NCI-H146 (cell line): ENCODE results near the gene TMEM150C.
A peak's percentile ranks its signal among the peaks of the same experiment; 100 is the strongest.
"Not testable (repeated sequence)": the region's sequence is repeated elsewhere in the genome, so short reads cannot be mapped to it uniquely, and the experiment has no call there.

Experiments
- DNase-seq: peaks from one replicate; lab custom pipeline; 2025; lab: John Stamatoyannopoulos, UW

Gene TMEM150C

DNA sequence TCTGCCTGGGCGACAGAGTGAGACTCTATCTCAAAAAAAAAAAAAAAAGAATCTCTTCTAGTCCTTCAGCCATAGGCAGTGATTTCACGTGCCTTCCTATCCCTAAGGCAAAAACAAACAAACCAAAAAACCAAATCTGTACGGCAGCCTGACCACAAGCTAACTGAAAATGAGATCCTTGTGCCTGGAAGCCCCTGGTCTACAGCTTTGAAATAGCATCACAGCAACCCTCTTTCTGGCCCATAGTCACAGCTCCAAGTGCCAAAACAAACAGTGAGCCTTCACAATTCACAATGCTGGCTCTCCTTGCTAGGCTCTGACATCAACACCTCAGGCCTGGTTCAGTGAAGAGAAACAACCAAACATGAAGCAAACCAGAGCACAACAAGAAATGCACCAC, 46.1 kb downstream of the TMEM150C start:
- no peak for DNase-seq

DNA sequence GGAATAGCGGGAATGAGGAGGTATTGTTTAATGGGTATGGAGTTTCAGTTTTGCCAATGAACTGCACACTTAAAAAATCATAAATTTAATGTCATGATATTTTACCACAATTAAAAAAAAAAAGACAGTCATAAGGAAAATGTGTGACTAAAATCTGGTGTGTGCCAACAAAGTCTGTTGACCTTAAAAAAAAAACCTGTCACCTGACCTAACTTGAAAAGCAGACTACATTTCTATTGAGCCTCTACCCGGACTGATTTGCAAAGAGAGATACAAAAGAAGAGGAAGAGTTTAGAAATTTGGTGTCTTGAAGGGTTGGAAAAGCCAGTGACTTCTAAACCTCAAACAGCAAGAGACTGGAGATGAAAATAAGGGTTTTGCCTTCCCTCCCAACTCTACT, 48.4 kb downstream of the TMEM150C start:
- DNase-seq: no peak

DNA sequence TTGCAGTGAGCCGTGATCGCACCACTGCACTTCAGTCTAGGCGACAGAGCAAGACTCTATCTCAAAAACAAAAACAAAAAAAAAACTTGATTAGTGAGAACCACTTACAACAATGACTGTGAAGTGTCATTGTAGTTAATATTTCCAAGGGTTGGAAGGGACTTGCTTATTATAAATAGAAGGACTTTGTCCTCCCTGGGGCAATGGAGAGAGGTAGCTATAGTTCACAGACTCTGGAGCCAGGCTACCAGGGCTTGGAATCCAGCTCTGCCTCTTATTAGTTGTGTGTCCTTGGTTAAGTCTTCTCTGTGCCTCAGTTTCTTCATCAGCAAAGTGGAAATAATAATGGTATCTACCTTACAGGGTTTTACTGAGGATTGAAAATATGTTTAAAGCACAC, 51.6 kb downstream of the TMEM150C start:
- no peak for DNase-seq

DNA sequence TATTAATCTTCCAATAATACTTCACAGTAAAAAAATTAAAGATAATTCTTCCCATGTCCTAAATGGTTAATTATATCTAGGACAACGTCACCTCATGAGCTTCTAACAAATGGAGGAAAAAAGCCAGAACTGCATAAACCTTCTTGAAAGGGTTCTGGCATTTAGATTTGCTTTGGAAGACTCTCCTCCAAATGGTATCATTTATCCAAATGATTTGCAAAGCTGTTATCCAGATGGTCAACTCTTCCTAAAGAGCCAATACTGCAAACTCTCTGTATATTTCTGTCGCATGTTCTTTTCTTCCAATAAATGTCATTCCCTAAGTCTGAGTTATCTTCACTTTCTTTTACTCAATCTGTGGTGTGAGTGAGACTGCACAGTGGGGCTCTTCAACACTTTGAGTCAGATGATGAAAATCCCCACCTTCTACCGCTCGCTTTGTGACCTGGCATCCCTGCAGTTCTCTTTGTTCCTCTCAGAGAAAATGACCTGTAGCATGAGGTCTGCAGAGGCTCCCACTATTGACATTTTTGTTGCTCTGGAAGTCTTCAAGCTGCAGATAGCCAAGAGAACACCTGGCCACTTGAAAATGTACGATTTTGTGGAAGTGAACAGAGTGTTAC, 52.9 kb downstream of the TMEM150C start:
- DNase-seq: peak; percentile 90

DNA sequence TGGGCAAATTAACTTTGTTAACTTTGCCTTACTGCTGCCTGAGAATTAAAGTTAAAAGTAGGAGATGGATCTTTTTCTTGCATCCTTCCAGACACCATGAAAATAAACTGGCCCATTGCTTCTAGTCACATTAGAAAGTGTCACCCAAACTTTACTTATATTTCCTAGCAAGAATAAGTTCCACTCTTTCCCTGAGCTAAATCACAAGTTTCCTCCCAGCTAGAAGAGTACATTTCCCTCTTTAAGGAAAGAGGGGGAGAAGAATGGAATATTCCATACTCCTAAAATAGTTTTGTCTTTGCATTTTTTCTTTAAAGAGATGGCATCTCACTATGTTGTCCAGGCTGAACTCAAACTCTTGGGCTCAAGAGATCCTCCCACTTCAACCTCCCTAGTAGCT, 53.8 kb downstream of the TMEM150C start:
- no peak for DNase-seq

DNA sequence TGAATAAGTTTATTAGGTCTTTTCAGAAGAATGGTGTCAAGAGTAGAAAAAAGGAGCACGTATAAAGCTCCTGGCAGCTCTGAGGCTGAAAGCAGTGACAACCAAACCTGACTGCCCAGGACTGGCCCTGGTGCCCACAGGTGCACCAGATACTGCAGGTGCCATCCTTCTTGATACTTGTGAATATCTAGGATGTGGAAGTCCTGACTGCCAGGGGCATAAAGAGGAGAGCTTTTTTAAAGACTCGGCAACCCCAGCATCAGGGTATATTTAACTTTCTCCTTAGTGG, 60.7 kb downstream of the TMEM150C start:
- DNase-seq: no peak

DNA sequence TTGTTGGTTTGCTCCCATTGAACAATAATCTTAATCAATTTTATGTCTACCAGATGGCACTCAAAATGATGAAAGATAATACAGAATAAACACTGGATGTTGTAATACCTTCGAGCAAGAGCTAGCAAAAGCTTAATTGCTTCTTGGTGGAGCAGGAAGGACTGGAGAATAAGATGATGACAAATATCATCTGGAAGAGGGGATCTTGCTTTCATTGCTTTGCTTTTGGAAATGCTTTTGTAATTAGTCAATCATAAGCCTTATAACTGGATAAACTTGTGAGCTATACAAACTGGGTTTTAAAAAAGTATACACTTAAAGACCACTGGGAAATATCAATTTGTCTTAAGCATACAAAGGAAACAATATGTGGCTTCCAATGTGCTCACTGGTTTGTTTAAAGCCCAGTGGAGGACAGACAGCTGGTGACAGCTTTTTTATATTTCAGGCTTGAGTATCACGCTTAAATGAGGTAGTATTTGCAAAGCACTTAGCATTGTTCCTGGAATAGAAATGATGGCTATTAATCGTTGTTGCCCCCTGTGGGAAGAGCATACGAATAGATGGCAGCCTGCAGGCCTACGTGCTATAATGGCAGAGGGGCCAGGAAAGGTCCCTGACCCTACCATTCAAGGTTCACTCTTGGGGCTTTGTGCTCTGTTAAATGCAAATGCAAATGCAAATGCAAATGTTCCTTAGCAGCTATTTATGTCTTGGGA, 61.2 kb downstream of the TMEM150C start:
- peak; percentile 97 for DNase-seq

DNA sequence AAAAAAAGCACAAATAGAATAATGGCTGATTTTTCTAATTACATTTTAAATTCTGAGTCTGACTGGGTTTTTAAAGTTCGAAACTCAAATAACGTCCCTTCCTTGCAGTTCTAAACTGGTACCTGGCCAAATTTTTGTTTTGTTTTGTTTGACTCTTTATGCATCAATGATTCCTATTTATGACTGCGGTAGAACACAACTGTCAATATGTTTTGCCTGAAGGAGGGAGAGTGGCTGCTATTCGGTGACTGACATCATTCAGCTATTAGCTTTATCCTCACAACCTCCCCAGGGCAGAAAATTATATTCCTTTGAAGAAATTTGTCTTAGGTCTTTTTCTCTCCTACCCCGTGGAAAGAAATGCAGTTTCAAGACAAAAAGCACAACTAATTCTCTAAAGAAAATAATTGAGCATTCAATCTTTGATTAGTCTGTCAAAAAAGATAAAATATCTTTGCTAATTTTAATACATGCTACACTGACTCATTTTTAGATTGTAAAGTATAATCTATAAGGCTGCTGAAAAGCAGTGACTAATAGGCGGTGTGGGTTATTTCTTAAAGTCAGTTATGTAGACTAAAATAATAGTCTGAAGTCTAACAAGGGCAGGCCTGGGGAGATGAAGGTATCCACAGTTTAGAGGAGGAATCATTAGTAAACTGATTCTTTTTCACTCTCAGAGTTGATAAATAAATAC, 61.9 kb downstream of the TMEM150C start:
- DNase-seq: peak; percentile 62

DNA sequence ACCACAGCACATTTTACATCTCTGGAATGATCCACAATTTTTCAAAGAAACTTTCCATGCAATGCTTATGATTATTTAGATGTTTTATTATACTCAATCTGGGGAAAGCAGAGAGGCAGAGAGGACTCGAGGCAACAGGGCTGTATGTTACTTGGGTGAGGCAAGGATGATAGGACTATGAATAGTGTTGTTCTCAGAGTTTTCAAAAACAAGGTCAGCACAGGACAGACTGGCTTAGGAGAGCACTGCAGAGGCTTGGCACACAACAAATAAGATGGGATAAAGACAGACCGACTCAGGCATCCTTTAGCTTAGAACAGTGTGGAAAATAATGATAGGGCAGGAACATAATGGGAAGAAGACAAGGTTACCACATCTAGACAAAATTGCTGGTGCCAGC, 65.4 kb downstream of the TMEM150C start:
- no peak for DNase-seq

DNA sequence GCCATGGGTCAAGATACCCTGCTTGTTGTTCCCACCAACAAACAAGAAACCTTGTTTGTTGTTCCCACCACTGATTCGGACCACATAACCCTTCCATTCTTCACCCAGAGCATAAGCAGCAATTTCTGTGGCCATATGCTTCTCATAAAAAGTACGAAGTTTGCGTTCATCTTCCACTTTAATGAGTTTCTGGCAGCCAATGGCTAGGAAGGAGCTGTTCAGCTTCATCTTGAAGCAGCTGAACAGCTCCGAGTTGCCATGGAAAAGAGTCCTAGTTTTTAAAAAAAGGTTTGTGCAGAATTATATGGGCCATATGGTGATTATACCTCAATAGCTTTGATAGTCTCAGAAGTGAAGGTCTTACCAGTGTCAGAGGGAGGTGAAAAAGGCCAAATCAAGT, 66.1 kb downstream of the TMEM150C start:
- DNase-seq: no peak

DNA sequence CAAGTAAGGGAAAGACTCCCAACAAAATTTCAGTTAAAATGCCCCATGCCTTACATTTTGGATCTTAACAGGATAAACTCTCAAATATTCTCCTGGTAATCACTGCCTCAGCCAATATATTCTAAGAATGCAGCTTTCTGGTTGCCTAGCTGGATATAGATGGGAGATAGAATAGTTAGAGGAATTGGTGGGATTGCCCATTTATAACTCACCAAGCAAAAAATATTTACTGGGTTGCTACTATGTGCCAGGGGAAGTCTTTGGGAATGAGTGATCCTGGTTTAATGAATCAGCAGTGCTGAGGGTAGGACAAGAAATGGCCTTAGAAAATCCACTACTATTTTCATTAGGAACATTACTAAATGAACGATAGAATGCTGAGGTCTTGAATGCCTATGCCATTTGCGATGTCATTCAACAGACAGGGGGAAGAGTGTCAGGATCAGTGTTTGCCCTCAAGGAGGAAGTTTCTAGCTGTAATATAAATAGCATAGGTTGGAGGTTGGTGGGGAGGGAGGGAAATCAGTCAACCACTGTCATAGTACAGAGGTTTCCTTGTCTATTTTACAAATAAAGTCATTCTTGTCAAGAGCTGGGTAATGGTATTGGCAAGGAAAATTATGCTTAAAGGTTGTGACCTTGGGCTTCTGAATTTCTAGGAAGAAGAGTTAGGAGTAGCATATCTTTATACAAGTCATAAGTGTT, 67.9 kb downstream of the TMEM150C start:
- no peak for DNase-seq

DNA sequence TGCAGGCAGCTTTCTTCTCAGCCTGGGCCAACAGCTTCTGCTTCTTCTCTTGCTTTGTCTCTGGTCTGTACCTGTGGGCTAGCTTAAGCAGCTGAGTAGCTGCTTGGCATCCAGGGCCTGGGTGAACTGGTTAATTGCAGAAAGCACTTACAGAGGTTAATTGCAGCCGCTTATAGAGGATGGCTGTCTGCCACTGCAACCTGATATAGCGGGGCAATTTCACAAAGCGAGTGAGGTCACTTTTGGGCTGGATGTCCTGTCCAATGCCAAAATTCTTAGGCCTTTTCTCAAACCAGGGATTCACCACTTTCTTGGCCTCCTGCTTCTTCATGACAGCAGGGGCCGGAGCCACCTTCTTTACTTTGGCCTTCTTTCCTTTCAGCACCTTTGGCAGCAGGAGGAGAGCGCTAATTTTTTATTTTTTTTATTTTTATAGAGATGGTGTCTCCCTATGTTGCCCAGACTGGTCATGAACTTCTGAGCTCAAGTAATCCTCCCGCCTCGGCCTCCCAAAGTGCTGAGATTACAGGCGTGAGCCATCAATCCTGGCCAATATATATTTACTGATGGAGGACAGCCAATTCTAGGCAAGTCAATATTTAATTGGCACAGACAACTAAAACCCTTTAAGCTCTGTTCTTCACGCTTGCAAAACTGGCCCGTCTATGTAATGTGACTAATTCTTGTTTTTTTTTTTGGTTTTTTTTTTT, 70.4 kb downstream of the TMEM150C start:
- peak; percentile 86 for DNase-seq

DNA sequence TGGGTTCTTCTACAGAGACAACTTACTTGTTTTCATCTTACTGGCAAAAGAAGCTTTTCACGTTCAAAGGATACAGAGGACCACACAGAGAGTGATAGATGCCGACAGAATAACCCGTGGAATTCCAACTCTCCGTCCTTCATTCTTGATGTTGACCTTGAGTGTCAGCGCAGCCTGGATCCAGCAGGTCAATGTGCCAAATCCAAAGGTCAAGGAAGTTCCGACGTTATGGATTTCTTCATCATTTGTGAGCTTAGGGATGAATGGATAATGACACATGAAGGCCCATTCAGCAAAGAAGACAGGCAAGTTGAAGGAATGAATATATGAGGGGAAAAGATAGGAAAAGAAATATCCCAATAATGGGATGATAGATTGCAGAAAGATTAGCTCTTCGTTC, 71.8 kb downstream of the TMEM150C start:
- DNase-seq: no peak

DNA sequence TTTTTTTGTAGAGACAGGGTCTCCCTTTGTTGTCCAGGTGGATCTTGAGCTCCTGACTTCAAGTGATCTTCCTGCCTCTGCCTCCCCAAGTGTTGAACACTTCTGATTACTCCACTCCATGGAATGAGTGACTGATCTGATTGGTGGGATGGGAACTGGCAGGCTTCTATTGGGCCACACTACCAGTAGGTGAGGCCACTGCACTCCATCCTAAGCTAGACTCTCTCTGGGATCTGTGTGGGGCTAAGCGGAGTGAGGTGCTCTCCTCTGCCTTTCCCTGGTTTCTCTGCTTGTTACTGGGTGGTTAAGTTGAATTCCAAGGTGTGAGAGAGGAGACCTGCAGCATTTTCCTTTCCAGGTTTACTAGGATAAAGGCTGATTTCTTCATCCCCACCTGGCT, 72.7 kb downstream of the TMEM150C start:
- DNase-seq: no peak

DNA sequence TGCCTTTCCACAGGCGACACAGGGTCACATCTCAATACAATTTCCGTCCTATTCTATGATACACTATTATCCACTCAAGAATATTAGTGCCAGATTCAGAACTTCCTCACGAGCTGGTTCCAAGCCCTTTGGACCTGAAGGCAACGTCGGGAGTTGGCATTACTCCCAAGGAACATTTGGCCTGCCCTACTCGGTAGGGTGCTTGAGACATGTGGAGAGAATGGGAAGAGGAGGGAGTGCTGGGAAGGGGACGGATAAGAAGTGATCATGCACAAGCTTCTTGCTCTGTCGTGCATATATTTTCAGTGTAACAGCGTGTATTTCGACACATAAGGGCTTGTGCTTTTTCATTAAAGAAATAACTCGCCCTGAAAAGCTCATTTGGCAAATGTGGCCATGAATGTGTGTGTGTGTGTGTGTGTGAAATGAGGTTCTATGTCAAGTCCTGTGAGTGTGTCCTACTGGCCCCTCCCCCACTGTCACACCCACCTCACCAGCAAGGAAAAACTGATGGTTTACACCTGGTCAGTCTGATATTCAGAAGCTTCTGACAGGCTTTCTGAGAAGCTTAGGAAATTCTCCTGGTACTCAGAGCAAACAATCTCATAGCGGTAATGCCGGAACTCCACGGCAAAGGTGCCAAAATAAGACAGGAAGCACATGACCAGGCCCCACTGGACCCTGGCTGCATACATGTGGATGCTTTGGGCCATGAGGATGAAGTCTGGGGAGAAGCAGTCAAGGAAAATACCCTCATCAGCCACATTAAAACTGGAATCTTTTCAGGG, 76.6 kb downstream of the TMEM150C start:
- DNase-seq: no peak

DNA sequence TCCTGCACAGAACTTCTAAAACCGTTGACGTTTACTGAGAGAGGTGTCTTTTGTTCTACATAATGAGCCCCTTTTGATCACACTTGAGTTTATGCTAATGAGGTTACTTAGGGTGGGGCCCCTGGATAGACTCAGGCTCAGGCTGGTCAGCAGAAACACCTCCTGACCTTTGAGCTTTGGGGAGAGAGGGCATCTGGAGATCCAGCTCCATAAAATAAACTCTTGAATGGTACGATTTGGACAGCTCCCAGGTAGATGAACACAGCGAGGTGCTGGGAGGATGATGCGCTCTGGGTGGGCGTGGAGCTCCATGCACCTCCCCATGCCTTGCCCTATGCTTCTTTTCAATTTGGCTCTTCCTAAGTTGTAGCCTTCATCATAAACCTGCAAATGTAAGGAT, 79.4 kb downstream of the TMEM150C start:
- DNase-seq: no peak

DNA sequence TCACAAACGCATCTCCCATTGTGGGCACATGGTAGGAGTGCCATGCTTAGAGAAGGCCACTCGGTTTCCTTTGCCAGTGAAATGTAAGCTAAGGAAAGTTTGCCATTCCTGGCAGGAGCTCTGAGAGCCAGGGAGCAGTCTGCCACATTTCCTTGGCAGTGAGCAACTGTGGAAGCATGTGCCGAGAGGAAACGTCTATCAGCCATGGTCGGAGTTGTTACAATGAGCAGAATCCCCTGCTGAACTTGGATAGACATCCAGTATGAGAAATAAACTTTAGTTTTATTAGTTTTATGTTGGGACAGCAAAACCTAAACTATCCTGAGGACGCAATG, 80.3 kb downstream of the TMEM150C start:
- DNase-seq: no peak

DNA sequence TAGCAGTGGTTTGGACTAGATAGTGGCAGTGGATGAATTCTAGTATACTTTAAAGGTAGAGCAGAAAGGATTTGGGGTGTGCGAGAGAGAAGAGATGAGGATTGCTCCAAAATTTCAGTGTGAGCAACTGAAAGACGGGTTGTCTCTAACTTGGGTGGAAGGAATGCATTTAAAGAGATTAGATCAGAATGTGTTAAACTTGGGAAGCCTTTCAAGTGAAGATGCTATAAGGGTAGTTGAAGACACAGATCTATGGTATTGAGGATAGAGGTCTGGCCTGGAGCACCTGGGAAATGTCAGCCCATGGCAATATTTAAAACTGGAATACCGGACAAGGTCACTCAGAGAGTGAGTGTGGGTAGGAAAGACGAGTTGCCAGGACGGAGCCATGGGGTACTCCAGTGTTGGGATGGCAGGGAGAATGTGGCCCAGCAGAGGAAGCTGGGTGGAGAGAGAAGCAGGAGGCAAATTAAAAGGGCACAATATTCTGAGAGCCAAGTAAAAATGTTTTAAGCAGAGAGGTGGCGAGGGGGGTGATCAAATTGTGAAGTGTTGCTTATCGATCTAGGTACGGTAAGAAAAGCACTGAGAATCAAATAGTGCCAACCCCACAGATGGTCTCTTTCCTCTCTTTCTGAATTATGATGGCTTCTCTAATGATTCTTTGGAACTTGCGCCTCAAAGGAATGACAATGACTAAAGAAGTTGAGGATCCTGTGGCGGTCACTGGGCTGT, 80.8 kb downstream of the TMEM150C start:
- DNase-seq: no peak

DNA sequence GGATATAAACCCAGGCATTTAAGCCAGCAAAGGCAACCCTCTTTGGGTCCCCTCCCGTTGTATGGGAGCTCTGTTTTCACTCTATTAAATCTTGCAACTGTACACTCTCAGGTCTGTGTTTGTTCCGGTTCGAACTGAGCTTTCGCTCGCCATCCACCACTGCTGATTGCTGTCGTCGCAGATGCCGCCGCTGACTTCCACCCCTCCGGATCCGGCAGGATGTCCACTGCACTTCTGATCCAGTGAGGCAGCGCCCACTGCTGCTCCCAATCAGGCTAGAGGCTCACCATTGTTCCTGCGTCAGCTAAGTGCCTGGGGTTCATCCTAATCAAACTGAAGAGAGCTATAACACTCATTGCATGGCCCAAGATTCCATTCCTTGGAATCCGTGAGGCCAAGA, 82.2 kb downstream of the TMEM150C start:
- DNase-seq: no peak

DNA sequence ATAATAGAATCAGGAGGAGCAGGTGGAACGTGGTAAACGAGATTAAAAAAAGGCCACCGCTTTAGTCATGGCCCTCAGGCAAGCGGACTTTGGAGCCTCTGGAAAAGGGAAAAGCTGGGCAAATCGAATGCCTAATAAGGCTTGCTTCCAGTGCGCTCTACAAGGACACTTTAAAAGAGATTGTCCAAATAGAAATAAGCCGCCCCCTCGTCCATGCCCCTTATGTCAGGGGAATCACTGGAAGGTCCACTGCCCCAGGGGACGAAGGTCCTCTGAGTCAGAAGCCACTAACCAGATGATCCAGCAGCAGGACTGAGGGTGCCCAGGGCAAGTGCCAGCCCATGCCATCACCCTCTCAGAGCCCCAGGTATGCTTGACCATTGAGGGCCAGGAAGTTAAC, 84.3 kb downstream of the TMEM150C start:
- not testable (repeated sequence) for DNase-seq

DNA sequence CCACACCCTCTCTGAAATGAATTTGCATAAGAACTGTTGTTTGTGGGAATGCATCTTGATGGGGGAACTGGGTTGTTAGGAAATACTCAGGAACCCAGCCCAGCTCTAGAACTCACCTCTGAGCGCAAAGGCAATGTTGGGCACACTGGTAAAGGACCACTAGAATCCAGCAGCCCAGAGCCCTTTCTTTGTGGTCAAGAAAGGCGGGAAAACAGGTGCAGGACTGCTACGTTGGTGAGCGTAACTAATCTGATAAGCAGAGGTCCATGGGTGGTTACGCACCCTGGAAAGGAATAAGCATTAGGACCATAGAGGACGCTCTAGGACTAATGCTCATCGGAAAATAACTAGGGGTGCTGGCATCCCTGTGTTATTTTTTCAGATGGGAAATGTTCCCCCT, 85.9 kb downstream of the TMEM150C start:
- not testable (repeated sequence) for DNase-seq
